HG02798 (cell line): ENCODE measurements around the gene C6orf47.
A peak's percentile ranks its signal among the peaks of the same experiment; 100 is the strongest.

Experiments
- ATAC-seq: cut with Tn5 transposase; IDR thresholded peaks from one replicate; pipeline ENCODE4 v1.9.1; 2021; ENCODE audit warnings: mild to moderate bottlenecking; ENCODE audit not compliant: unreplicated experiment, poor library complexity

The C6orf47 gene

DNA sequence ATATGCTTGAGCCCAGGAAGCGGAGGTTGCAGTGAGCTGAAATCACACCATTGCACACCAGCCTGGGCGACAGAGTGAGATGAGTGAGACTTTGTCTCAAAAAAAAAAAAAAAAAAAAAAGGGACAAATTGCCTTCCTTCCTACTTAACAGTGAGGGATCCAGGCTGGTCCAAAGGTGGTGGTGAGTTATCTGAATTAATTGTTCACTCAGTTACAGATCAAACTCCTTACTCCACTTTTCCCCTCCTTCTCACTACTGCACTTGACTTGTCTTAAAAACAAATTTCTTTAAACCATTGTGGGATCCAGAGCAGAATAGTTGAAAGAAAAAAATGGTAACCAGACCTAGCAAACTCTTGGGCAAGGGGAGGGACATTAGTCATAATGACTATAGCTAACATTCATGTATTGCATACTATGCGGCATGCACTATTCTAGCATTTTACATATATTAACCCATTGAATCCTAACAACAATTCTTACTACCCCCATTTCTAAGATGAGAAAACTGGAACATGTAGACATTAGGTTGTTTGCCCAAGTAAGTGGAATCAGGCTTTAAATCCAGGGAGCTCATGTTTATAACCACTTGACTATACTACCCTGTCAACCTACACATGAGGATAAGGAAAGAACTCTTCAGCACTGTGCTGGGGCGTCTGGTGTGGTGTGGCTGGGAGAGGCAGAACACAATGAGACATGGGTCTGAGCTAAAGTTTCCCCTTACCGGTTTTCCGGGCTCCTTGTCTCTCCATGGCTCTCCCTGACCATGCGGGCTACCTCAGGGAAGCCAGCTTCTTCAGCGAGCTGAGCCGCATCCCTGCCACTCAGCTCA, 2.8 kb upstream of the C6orf47 start:
- no peak for ATAC-seq

DNA sequence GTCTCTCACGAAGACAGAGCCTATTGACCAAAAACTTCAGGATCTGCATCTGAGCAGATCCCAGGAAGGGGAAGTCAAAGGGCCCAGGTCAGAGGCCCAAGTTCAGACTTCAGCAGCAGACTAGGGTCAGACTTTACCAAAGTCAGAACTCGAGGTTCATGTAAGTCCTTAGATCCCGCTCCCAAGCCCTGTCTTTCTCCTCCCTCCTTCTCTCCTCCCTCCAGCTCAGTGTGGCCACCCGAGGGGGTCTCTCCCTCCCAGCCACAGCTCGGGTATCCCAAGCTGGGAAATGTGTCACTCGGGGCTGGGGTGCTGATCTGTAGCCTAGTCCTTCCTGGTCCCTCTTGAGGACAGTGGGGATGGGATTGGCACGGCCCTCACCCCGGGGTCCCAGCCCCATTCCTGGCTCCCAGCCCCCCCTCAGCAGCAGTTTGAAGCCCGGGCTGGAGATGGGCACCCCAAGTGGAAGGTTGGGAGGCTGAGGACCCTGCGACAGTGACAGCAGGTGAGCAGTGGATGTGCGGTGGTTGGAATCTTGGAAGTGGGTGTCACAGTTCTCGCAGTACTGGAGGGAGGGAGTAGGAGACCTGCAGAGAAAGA, 1.6 kb upstream of the C6orf47 start:
- no peak for ATAC-seq

DNA sequence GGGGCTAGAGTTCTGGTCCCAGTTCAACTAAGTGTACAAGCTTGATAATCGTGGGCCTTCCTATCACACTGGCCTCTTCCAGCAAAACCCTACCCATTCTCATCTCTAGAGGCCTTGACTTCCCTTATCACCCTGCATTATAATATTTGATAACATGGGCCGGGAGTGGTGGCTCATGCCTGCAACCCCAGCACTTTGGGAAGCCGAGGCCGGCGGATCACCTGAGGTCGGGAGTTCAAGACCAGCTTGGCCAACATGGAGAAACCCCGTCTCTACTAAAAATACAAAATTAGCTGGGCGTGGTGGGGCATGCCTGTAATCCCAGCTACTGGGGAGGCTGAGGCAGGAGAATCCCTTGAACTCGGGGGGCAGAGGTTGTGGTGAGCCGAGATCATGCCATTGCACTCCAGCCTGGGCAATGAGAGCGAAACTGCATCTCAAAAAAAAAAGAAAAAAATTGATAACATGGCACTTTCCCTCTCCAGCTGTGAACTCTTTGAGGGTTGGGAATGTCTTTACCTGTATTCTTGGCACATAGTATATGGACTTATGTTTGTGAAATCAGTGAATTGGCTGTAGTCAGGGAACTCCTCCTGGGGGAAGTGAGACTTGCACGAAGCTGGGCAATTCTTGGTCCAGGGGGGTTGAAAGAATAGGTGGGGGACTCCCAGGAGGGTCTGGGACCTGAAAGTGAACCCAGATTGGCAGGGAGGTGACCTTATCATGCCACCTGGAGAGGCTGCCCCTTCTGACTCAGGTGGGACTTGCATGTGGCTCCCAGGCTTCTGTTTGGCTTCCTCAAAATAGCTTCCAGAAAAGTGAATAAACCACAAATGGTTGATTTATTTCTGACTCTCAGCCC, 915 bp upstream of the C6orf47 start:
- ATAC-seq = no peak

DNA sequence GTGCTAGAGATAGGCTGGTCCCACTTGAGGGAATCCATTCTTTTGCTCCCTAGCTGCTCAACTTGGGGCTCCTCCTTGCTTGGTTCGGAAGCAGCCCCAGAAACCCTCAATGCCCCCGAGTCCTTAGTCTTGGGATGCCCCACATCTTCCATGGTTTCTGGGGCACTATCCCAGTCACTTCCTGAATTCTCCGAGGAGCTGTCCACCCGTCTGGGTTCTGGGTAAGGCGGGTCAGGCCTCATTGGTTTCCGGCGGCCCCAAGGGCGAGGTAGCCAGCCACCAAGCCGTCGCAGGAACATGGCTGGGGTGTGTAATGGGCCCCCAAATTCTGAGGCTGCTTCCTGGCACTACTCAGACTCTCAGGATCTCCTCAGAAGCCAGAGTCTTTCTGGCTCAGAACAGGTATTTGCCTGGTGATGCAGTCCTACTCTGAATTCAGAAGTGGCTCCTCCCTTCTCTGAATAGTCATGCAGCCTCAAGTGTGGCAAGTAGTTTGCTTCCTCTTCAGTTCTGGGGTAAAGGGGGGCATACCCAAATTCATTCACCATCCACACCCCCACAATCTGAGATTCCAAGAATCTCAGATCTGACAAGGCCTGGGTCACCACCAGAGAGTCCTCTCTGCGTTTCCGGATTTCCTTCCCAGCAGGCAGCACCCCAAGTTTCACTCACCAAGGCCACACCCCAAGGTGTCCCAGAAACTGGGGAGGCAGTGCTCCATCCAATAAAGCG, 763 bp downstream of the C6orf47 start:
- ATAC-seq = no peak

DNA sequence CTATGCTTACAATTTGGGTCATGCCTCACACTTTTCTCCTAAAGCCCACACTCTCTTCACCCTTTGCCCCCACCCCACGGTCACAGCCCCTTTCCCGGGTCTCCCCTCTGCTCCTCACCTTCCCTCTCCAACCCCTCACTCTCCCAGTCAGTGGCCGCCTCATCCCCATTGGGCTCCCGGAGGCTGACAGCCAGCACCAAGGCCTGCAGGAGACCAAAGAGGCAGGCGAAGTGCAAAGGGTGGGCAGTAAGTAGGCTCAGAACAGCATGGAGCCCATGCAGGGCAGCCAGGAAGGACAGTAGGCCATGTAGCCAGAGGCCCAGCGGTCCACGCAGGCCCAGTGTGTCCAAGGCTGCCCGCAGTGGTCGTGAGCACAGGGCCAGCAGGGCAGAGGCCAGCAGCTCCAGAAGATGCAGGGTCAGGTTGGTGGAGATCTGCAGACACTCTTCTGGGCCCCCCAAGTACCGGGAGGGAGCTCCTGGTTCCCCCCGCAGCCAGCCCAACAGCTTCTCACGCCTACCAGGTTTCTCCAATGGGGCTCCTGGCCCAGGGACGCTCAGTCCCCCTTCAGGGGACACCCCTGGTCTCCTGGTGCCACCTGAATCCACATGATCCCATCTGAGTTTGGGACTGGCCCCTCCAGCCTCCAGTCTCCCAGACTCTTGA, 1.5 kb downstream of the C6orf47 start:
- ATAC-seq = no peak

DNA sequence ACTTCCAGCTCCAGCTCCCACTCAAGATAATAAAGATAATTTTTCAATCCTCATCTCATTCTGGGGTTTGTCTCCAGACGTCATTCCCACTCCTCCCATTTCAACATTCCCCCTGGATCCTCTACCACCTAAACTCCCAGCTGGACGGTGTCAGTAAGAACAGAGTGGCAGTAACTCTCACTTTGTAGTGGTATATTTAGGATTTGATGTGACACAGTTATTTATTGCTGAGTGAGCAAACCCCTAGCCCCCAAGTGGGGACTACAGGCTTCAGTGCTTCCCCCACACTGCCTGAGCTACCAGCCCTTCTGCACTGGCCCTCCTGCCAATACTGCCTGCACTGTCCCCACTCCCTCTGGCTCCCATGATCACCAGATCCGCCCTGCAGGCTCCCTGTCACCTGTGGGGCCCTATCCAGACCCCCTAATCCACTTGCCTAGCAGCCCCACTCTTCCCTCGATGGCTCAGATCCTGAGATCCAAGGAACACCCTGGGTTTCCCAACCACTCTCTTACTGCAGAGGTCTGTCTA, 2.4 kb downstream of the C6orf47 start:
- ATAC-seq = no peak

DNA sequence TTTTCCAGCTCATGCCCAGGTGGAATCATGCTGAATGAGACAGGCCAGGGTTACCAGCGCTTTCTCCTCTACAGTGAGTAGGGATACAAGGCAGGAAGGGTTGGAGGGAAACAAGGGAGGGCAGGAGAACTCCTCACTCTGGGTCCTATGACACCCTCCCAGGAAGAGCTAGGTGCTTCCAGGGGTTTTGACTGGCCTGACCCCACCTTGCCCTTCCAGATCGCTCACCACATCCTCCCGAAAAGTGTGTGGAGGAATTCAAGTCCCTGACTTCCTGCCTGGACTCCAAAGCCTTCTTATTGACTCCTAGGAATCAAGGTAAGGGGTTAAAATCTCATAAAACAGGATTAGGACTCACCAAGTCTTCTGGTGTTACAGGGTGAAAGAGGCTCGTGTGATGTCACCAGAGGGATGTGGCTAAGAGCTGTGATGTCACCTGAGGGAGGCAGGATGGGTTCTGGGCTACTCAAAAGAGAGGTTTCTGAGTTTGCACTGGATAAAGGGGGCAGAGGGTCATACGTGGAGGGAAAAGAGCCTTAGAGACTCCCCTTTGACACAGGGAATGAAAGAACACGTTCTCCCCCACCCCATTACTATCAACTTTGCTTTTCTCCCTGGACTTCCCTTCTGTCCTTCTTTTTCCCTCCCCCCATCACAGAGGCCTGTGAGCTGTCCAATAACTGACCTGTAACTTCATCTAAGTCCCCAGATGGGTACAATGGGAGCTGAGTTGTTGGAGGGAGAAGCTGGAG, 3.0 kb downstream of the C6orf47 start:
- no peak for ATAC-seq

DNA sequence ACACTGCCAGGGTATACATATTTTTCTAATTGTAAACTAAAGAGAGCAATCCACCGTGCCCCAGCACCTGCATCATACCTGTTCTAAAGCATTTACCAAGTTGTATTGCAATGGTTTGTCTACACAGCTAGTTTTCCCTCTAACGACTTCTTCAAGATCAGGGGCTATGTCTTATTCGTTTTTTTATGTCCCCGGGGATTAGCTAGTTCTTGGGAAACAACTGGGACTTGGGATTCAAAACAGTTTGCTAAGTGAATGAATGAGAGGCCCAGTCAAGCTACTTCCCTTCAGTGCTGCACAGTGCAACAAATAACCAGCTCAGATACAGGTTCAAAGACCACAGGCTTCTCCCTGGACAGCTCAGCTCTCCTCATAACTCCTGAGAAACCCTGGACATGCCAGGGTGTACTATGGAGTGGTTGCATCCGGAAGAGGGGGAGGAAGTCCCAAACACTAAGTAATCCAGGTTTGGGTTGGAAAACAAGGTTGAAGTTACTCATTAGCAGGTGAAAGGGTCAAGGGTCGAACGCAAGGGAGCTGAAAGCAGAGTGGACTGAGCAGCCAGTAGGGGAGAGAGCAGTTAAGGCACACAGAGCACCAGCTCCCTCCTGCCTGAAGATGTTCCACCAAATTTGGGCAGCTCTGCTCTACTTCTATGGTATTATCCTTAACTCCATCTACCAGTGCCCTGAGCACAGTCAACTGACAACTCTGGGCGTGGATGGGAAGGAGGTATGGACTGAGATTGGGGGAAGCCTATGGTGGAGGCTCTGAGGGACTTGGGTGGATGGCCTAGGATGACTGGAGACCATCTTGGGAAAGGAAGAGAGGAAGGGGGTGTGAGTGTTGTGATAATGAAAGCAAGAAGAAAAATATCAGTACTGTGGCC, 5.0 kb downstream of the C6orf47 start, which contains the start of gene APOM:
TSS of gene APOM (plus strand) at position 546 of the 889 bp plus-strand sequence. CDS start at position 619, 73 bp downstream.
- no peak for ATAC-seq

DNA sequence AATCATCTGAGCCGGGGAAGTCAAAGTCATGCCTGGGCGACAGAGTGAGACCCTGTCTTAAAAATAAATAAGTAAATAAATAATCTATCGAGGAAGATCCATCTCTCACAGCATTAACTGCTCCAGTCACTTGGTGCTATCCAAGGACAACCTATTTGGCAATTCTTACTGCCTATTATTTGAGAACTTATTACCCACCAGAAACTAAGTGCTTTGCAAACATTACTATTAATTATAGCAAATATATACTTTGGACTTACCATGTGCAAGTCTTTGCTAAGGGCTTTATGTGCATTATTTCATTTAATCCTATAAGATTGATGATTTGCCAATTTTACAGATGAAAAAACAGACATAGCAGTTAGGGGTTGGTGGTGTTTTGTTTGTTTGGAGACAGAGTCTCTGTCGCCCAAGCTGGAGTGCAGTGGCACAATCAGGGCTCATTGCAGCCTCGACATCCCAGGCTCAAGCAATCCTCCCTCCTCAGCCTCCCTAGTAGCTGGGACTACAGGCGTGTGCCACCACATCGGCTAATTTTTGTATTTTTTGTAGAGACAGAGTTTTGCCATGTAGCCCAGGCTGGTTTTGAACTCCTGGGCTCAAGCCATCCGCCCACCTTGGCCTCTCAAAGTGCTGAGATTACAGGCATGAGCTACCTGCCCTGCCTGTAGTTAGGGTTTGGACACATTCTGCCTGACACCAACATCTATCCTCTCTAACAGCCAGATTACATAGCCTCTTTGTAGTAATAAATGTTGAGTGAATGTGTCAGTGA, 5.8 kb downstream of the C6orf47 start:
- no peak for ATAC-seq

DNA sequence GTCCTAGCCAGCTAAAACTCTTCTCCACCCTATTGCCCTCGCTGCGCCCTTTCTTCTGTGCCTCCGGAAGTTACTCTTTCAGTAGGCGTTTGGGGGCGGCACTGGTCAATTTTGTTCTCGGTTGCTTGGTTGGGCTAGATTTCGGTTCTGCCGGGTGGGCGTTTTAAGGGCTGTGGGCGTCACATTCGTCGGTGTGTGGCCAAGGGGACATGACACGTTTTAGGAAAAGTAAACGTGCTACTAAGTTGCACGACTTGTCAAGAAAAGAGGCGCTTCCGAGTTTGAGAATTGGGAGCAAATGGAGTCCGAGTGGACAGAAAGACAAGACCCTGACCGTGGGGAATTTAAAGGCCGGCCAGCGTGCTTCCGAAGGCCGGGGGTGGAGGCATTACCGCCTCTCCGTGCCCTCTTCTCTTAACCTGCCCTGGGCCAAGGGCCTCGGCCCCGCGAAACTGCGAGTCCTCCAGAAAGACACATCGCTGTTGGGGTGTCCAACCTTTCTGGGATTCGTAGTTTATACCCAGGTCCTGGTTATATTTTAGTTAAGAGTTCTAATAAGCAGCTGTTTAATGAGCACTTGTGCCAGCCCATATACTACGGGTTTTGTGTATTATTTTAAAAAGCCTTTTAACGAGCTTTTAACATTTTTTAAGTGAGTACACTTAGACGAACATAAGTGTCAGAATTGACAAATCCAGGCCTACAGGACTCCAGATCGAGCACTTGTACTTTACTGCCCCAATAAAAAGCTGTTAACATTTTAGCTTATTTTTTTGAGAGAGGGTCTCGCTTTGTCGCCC, 7.5 kb downstream of the C6orf47 start:
- ATAC-seq = peak; percentile 62

DNA sequence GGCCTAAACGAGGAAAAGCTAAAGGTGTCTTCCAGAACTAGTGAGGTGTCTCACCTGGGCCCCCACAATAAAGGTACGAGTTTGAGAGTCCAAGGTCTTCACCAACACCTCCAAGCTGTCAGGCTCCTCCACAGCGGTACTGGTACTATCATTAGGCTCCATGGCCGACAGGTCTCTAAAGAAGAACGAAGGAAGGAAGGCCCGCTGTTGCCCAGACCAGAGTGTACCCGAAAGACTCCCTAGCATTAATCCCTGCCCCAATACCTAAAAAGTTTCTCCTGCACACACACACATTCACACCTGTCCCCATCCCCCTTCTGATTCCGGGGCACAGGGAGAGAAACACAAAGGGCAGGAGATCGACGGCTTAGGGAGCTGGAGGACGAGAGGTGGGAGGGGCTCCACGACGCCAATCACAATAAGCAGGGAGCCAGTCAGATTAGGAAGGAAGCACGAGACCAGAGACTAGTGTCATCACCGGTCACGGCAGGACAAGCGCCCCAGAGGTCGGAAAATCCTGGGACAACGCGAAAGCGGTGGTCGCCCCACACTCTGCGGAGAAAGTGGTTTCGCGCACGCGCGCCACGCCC, 8.9 kb downstream of the C6orf47 start:
- ATAC-seq = peak; percentile 22

DNA sequence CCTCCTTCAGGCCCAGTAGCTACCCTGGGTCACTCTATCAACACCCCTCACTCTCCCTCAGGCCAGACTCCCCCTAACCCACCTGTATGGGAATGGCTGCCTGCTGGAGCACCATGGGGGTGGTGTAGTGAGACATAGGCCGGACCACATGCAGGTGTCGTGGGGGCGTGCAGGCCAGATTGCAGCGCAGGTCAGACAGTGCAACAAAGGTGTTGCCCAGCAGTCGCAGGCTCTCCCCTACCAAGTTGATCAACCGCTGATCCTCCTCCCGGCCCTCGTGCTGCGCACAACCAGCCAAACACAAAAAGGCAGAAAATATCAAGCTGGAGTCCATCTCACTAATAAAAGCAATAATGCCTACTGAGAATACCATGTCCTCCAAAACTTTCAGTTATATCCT, 15.3 kb downstream of the C6orf47 start:
- ATAC-seq = no peak

DNA sequence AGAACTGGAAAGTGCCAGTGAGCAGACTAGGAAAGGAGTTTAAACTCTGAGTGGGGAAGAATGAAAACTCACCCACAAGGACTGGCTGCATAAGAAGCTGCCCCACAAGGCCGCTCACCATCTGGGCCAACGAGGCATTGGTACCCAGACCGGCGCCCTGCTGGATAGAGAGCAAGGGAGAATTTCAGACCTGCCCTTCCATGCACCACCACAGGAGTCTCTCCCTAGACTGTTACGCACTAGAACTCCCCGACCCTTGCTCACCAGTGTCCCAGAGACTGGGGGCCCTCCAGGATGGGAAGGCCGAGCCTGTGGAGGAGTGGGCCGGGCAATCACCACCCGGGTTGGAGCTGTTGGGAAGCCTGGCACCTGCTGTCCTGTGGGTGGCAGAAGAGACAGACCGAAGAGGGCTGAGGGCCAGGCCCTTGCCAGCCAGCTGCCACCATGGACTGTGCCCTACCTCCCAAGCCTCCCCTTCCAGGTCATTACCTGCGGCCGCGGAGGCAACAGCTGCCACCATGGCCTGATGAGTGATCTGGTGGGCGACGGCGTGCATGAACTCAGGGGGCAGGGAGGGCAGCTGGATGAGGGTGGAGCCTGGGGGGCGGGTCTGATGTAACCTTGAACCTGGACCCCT, 16.6 kb downstream of the C6orf47 start:
- ATAC-seq = no peak

DNA sequence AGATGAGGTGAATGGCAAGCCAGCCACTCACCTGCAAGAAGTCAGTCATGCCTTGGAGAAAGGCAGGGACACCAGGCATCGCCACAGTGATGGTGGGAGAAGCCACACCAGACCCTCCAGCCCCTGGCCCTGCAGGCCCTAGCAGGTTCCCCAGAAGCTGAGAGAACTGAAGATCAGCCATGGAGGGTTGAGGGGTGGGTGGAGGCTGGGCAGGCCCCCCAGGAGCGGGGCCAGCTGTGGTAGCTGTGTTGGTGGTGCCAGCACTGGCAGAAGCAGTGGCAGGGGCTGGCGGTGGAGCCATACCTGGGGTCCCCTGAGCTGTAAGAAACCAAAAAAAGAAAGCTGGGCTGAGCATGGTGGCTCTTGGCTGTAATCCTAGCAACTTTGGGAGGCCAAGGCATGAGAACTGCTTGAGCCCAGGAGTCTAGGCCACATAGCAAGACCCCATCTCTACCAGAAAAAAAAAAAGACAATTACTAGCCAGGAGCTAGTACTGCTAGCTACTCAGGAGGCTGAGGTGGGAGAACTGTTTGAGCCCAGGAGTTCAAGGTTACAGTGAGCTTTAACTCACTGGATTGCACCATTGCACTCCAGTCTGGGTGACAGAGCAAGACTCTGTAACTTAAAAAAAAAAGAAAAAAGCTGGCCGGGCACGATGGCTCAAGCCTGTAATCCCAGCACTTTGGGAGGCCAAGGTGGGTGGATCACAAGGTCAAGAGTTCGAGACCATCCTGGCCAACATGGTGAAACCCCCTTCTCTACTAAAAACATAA, 17.6 kb downstream of the C6orf47 start:
- no peak for ATAC-seq

DNA sequence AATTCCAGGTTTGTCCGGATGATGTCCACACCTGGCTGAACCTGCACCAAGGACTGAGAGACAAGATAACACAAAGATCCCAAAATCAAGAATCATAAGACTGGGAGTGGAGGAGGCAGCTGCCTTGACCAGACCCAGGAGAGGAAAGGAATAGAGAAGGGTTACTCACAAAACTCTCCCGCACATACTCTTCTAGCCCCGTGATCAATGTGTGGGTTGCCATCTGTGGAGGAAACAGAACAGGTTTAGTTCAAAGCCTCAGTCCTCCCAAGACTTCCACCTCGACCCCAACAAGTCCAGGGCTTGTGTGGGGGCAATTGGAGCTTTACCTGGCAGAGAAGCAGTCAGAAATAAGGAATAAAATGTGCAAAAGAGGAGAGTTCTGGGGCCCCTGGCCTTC, 19.2 kb downstream of the C6orf47 start:
- ATAC-seq = no peak
